HG03097 (cell line): ENCODE results near the gene KCNQ4.

Experiments
- ATAC-seq: cut with Tn5 transposase; IDR thresholded peaks from one replicate; pipeline ENCODE4 v1.9.1; 2021; ENCODE audit not compliant: unreplicated experiment, low FRiP score

KCNQ4 gene

DNA sequence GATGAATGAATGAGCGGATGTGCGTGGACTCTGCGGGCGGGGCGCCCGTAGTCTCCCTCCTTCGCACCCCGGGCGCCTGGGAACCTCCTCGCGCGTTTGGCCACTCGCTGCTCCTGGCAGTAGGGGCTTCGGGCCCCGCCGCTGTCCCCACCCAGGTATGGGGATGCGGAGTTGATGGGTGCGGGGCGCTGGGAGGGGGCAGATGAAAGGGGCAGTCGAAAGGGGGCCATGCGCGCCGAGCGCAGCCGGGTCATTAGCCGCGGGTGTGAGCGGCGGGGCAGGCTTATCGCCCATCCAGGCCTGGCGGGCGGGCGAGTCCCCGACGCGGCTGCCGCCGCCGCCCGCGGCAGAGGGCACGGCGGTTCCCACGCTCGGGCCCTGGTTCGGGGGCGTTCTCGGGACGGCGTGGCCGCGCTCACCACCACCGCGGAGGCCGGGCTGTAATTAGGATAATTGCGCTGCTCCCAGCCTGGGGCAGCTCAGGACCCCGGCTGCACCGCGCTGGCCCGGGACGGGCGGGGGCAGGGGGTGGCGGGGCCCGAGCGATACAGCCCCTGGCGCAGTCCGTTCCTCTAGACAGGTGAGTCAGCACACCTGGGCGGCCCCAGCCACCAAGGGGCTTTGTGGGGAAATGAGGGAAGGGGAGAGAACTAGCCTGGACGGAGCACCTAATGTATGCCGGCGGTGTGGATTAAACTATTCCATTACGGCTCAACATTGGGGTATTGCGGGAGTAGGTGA lies 100.6 kb downstream of the KCNQ4 start:
- ATAC-seq: no peak

DNA sequence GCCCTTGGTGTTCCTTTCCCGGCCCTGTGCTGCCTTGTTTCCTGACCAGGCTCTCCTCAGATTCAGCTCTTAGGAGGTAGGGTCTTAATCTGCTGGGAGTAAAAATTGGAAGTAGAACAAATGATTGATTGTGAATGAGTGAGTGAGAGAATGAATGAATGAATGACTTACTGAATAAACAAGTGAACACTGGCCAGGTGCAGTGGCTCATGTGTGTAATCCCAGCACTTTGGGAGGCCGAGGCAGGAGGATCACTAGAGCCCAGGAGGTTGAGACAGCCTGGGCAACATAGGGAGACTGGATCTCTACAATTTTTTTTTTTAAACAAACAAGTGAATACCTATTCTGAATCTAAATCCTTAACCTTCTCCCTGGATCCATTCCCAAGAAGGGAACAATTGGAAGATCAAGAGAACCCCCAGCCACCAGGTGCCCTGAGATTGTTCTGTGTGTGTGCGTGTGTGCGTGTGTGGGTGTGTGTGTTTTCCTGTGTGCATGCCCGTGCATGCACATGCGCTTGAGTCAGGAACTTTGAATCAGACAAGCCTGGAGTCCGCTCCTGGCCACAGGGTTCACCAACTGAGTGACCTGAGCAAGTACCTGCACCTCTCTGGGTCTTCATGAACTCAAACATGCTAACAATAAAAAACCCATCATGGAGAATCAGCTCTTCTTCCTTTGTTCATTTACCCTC lies 102.9 kb downstream of the KCNQ4 start:
- ATAC-seq: no peak

DNA sequence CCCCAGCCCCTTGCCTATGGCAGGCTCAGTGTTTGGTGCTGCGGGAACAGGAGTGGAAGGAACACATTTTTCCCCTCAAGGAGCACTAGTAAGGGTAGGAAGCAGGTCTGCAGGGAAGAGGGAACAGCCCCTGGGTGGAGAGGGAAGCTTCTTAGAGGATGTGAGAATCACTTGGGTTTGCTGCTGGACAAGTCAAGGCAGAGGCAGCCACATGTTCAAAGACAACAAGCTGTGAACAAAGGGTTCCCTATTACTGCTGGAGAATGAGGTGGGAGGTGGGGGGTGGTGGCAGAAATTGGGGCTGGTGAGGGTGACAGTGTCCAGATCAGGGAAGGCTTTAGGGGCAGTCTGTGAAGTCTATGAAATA lies 103.4 kb downstream of the KCNQ4 start:
- ATAC-seq: no peak

DNA sequence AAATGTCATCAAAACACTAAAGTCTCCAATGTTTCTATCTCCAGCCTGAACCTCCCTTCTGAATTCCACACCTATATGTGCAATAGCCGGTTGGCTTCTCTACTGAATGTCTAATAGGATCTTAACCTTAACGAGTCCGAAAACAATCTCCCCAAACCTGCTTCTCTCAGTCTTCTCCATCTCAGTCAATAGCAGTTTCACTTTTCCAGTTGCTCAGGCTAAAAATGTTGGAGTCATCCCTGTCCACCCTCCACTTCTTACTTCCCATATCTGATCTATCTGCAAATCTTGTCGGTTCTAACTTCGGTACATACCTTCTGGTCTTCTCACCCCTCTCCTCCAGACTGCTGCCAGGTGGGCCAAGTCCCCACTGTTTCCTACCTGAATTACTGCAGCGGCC lies 104.1 kb downstream of the KCNQ4 start:
- no peak for ATAC-seq
